D341Med (cell line): Measurements from ENCODE around the gene PCP4.

Source experiments
- DNase-seq: peaks from one replicate; pipeline ENCODE4 v3.0.0; 2012; ENCODE audit warnings: low spot score

PCP4 gene

DNA sequence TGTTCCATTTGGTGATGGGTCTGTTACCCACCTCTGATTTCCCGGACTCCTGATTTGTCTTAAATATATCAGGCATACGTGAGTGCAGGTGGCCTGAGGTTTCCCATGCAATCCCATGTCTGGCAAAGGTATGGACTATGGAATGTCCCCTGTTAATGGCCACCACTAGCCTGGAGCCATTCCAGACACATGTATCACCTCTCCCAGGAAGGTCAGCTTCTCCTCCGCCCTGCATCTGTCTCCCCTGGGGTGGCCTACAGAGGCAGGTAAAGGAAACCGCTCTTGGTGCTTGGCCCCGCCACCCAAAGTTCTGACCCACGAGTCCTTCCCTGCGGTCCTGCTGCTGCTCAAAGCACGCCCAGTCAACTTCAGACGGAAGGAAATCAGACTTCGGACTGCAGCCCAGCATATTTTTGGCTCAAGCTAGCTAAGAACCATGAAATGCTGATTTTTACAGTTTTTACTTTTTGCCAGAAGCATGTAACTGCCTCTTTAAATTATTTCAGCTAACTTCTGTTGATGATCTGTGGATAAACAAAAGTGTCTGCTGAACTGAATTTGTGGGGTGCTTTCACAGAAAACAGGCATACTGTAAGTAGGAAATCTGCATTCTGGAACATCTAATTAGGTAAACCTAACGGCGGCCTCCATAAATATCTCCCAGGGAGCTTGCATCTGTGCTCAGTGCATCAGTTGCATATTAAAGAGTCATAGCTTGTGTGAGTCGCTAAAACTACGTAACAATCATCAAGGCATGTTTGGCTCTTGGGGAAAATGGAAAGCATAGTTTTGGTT lies 105.9 kb downstream of the PCP4 start:
- DNase-seq = no peak

DNA sequence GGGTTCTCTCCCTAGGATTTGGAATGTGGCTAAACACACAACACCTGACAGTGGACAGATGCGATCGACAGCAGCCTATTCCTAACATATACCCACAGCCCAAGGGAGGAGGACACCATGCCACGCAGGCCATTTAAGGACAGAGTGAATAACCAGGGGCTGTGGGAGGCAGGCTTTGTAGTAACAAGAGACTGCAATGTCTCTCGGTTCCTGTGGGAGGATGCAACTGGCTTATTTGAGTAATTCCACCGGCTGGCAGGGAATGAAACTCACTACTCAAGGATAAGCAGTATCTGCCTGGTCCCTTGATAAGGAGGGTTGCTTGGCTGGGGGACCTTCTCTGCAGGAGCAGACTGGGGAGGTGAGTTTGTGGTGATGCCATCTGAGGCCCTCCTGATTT lies 109.6 kb downstream of the PCP4 start:
- no peak for DNase-seq
